ENCODE measurements around the gene PPIF. TPM values are rescaled to one million over a fixed set of nuclear protein-coding genes. Genes with fewer than 3 reads are reported as not detected.

Gene PPIF
- total RNA-seq, 1 donor from 2014 or later, result 18.6 TPM

- no peak for DNase-seq (ENCODE audit: low read depth, low spot score)
Measured at GRCh38 chr10:79313320-79313719, 33.9 kb upstream of the PPIF start.

- DNase-seq (ENCODE audit: low read depth, low spot score), result no peak
Measured at GRCh38 chr10:79313911-79314439, 33.3 kb upstream of the PPIF start.

GRCh38 chr10:79314761-79315601 lies 32.3 kb upstream of the PPIF start:
- no peak for DNase-seq (ENCODE audit: low read depth, low spot score)

DNA sequence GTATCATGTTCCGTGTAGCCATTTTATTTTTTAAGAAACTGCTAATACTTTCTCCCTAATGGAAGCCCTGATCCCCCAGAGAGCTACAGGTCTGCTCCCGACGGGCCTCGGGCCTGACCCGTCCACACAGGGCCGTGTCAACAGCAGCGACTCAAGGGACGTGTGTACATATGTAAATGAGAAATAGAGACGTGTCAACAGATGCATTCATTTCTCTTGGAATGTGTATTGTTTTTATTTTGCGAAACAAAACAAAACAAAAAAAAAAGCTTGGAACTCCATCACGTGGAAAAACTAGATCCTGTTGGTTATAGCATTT lies 31.7 kb upstream of the PPIF start:
- no peak for DNase-seq (ENCODE audit: low read depth, low spot score)

- DNase-seq (ENCODE audit: low read depth, low spot score), result no peak
Measured at GRCh38 chr10:79316671-79317431, 30.4 kb upstream of the PPIF start.

DNA sequence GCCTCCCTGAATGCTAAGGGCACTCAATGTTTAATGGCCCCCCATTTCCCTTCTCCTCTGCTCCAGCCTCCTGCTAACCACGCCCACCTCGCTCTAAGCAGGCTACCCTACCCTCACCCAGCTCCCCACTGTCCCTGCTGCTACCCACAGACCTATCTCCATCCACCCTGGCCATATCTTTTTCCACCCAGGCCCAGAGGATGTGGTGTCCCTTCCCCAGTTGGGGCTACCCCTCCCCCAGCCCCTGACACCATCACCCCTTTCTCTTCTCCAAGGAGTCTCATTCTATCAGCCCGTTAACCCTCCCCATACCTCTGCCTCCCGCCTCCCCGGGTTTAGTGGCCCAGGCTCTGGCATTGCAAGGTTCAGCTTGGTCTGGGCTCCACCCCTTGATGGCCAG lies 28.9 kb upstream of the PPIF start:
- no peak for DNase-seq (ENCODE audit: low read depth, low spot score)

GRCh38 chr10:79319115-79319771 lies 28.0 kb upstream of the PPIF start:
- DNase-seq (ENCODE audit: low read depth, low spot score), result no peak

GRCh38 chr10:79320316-79320715 lies 27.0 kb upstream of the PPIF start:
- no peak for DNase-seq (ENCODE audit: low read depth, low spot score)

GRCh38 chr10:79320820-79321493 lies 26.3 kb upstream of the PPIF start:
- no peak for DNase-seq (ENCODE audit: low read depth, low spot score)

DNA sequence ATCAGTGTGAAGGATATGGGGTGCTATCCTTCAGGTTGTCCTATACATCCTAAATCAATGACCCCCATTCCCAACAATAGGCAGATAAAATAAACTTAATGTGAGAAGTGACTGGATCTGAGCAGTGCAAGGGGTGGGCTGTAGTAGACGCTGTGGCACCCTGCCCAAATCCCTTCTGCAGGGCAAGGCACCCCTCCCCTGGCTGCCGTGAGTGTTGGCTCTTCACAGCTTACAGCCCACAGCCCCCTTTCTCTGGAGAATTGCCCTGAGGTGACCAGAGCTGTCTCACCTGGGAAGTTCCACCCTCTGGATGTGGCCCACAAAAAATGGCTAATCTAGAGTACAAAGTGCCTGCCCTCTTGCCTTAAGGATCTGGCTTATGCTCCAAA lies 25.8 kb upstream of the PPIF start:
- no peak for DNase-seq (ENCODE audit: low read depth, low spot score)

GRCh38 chr10:79321951-79322350 lies 25.3 kb upstream of the PPIF start:
- no peak for DNase-seq (ENCODE audit: low read depth, low spot score)

GRCh38 chr10:79322616-79323543 lies 24.4 kb upstream of the PPIF start:
- DNase-seq (ENCODE audit: low read depth, low spot score), result no peak

DNA sequence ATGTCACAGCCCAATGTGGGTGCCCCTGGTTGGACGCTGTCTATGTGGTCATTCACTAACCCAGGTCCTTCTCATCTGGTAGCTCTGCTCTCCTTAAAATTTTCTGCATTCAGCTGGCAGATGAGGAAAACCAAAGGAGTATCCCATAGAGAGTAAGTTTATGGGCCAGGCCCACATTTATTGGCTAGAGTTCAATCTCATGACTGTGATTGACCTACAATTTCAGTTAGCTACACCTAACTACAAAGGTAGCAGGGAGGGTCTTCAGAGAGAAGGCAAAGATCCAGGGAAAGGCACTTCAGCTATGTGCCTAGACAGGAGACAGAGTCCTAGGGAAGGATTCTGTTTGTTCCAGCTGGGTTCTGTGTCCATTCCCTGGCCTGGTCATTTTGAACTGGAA lies 23.7 kb upstream of the PPIF start:
- DNase-seq (ENCODE audit: low read depth, low spot score), result no peak

GRCh38 chr10:79324032-79324695 lies 23.1 kb upstream of the PPIF start:
- DNase-seq (ENCODE audit: low read depth, low spot score), result no peak

DNA sequence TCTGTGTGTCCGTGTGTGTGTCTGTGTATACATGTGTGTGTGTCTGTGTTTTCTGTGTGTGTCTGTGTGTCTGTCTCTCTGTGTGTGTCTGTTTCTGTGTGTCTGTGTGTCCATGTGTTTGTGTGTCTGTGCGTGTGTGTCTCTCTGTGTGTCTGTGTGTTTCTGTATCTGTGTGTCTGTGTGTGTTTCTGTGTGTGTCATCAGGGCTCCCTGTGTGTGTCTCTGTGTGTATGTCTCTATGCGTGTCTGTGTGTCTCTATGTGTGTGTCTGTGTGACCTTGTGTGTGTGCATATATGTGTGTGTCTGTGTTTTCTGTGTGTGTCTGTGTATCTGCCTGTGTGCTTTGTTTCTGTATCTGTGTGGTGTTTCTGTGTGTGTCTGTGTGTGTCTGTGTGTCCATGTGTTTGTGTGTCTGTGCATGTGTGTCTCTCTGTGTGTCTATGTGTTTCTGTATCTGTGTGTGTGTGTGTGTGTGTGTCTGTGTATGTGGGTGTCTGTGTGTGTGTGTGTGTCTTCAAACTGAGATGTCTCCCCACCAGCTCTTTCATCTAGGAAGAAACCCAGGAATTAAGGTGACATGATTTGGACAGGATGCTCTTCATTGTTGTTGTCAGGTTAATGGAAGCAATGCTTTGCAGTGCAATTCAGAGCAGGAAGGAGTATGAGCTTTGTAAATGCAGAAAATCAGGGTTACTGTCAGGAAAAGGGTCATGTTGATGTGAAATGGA lies 20.7 kb upstream of the PPIF start:
- no peak for DNase-seq (ENCODE audit: low read depth, low spot score)

DNA sequence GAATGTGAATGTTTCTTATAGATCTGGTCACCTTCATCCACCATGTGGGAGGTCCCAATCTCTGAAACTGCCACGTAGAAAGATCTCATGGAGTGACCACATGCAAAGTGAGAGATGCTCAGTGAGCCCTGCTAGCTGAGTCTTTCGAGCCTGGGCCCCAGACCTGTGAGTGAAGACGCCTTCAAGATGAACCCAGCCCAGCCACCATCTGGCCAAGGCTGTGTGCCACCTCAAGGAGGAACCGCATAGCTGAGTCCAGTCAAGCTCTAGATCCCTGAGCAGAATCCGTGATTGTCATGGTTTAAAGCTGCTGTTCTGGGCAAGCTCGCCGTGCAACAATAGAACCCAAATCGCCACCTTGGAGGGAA lies 20.2 kb upstream of the PPIF start:
- no peak for DNase-seq (ENCODE audit: low read depth, low spot score)

- DNase-seq (ENCODE audit: low read depth, low spot score), result no peak
Measured at GRCh38 chr10:79328147-79328701, 19.0 kb upstream of the PPIF start.

DNA sequence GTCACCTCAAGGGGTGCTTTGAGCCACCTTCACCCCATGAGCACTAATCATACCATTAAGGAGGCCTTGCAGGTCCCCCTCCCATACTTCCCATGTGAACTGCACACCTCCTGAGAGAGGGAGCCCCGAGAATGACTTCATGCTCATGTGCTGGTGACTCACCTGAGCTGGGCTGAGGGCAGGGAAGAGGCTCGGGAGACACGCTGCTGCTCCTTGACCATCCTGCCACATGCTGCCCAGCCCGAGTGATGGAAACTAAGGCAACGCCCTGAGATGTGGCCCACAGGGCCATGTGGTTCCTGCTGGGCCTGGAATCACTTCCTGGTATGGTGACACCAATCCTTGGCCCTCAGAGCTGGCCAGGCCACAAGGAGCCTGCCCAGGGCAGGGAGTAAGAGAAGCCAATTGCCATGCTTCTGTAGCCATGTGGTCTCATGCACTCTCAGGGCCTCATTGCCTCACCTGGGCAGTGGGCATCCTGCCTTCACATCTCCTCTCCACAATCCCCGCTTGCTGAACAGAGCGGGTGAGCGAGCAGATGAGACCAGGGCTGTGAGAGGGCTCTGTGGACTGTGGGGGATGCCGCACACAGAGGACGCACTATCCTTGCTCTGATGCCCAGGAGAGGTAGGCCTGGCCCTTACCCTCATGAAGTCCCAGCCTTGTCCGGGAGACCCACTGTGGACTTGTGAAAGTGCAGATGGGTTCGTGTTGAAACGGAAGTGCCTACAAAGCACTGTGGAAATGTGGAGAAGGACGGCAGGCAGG lies 18.3 kb upstream of the PPIF start:
- DNase-seq (ENCODE audit: low read depth, low spot score), result no peak

Measured in pulmonary artery endothelial cell (primary cell).